Neural progenitor cell (in vitro differentiated cells): ENCODE measurements around the gene AMMECR1. TPM values are rescaled to one million over a fixed set of nuclear protein-coding genes. Genes with fewer than 3 reads are reported as not detected.
A peak's percentile ranks its signal among the peaks of the same experiment; 100 is the strongest.

Experiments used
- DNase-seq: peaks from one replicate; pipeline ENCODE4 v3.0.0-alpha.2; 2016; ENCODE audit warnings: low spot score
- H2AFZ ChIP-seq: fragments of 200-600 bp; sonication (generic); replicated peaks from 2 replicates; pipeline ENCODE4 v1.6.1; 2016; ENCODE audit warnings: antibody characterized with exemption
- H3F3A ChIP-seq: fragments of 200-600 bp; sonication (generic); 2 replicates; pipeline ENCODE4 v1.6.1; 2016; ENCODE audit warnings: antibody characterized with exemption, low read depth
- H3K27ac ChIP-seq: fragments of 200-600 bp; sonication (generic); 2 replicates; pipeline ENCODE4 v1.5.1; 2016; ENCODE audit warnings: mild to moderate bottlenecking
- H3K27me3 ChIP-seq: fragments of 200-600 bp; sonication (generic); 2 replicates; pipeline ENCODE4 v1.6.1; 2016; ENCODE audit warnings: mild to moderate bottlenecking, moderate library complexity
- H3K36me3 ChIP-seq: fragments of 200-600 bp; sonication (generic); 2 replicates; pipeline ENCODE4 v1.5.1; 2016
- H3K4me1 ChIP-seq: fragments of 200-600 bp; sonication (generic); 2 replicates; pipeline ENCODE4 v1.6.1; 2016; ENCODE audit warnings: mixed run types
- H3K4me2 ChIP-seq: fragments of 200-600 bp; sonication (generic); 2 replicates; pipeline ENCODE4 v1.6.1; 2016
- H3K4me3 ChIP-seq: fragments of 200-600 bp; sonication (generic); 2 replicates; pipeline ENCODE4 v1.5.1; 2016
- H3K79me2 ChIP-seq: fragments of 200-600 bp; sonication (generic); 2 replicates; pipeline ENCODE4 v1.6.1; 2016; ENCODE audit warnings: low read depth
- H3K9ac ChIP-seq: fragments of 200-600 bp; sonication (generic); 2 replicates; pipeline ENCODE4 v1.6.1; 2016
- H3K9me3 ChIP-seq: fragments of 200-600 bp; sonication (generic); 2 replicates; pipeline ENCODE4 v1.5.1; 2016; ENCODE audit warnings: low read depth
- H4K20me1 ChIP-seq: fragments of 200-600 bp; sonication (generic); 2 replicates; pipeline ENCODE4 v1.6.1; 2016; ENCODE audit warnings: low read depth
- H3K27ac Mint-ChIP-seq: 3 replicates; pipeline ENCODE4 v1.8.0; 2021; ENCODE audit warnings: mixed read lengths
- H3K27me3 Mint-ChIP-seq: 2 replicates; pipeline ENCODE4 v1.8.0; 2022; ENCODE audit warnings: low read depth, mild to moderate bottlenecking, inconsistent platforms, moderate library complexity, mixed read lengths; ENCODE audit not compliant: insufficient read depth
- H3K36me3 Mint-ChIP-seq: 3 replicates; pipeline ENCODE4 v1.8.0; 2021; ENCODE audit warnings: mixed read lengths
- H3K4me1 Mint-ChIP-seq: 3 replicates; pipeline ENCODE4 v1.8.0; 2021; ENCODE audit warnings: mixed read lengths
- H3K4me3 Mint-ChIP-seq: 3 replicates; pipeline ENCODE4 v1.8.0; 2021; ENCODE audit warnings: mild to moderate bottlenecking, moderate library complexity, mixed read lengths
- H3K9me3 Mint-ChIP-seq: 3 replicates; pipeline ENCODE4 v1.8.0; 2020; ENCODE audit warnings: mixed read lengths
- CTCF ChIP-seq: fragments of 200-600 bp; sonication (generic); IDR thresholded peaks from 2 replicates; pipeline ENCODE4 v1.5.1; 2017; ENCODE audit warnings: antibody characterized with exemption, mild to moderate bottlenecking
- EZH2 ChIP-seq: fragments of 200-600 bp; sonication (generic); IDR thresholded peaks from 2 replicates; pipeline ENCODE4 v1.6.1; 2017; ENCODE audit warnings: antibody characterized with exemption, mild to moderate bottlenecking, moderate library complexity
- EZH2phosphoT487 ChIP-seq: fragments of 200-600 bp; sonication (generic); IDR thresholded peaks from 2 replicates; pipeline ENCODE4 v1.6.1; 2017; ENCODE audit warnings: antibody characterized with exemption
- small RNA-seq: library from RNA; depleted of rRNA; stranded (forward); fragments of <200 nt; gene quantifications from one replicate; pipeline ENCODE3, GENCODE V24; 2015
- total RNA-seq: library from RNA; depleted of rRNA; stranded (reverse); fragments of >200 nt; gene quantifications from 2 replicates; pipeline ENCODE4 v1.2.3, GENCODE V29; 2015; ENCODE audit warnings: low replicate concordance

Gene AMMECR1
- total RNA-seq, 1 donor from 2014 or later = 20.3 TPM

GRCh38 chrX:110146521-110146920 is 171.4 kb downstream of the AMMECR1 start:
- no peak overlapping the region for H3K4me2 ChIP-seq
- no peak overlapping the region for H3K4me3 ChIP-seq
- no peaks in the 10 kb centered on the region for H3K36me3 ChIP-seq
- peak; percentile 64 for DNase-seq
- no peaks in the 10 kb centered on the region for H3K9me3 ChIP-seq
- peaks cover 33% of the 10 kb centered on the region for H4K20me1 ChIP-seq
- H3K9ac ChIP-seq = no peak overlapping the region
- H3K4me1 ChIP-seq = peaks cover 6% of the 10 kb centered on the region
- H3K27me3 ChIP-seq = no peaks in the 10 kb centered on the region
- TF ChIP-seq EZH2 = no peak
- TF ChIP-seq CTCF = peak; percentile 62
- no peak for TF ChIP-seq EZH2phosphoT487
- H3K4me1 Mint-ChIP-seq = peaks cover 17% of the 10 kb centered on the region
- H3K27ac ChIP-seq = no peak overlapping the region
- no peak overlapping the region for H2AFZ ChIP-seq
- no peaks in the 10 kb centered on the region for H3K9me3 Mint-ChIP-seq
- H3K27ac Mint-ChIP-seq = no peak overlapping the region
- H3K36me3 Mint-ChIP-seq = peaks cover 17% of the 10 kb centered on the region
- peaks cover 3% of the 10 kb centered on the region for H3F3A ChIP-seq
- no peak overlapping the region for H3K4me3 Mint-ChIP-seq
- H3K79me2 ChIP-seq = no peaks in the 10 kb centered on the region
- H3K27me3 Mint-ChIP-seq = no peaks in the 10 kb centered on the region

GRCh38 chrX:110145854-110146253 is 172.0 kb downstream of the AMMECR1 start:
- Histone ChIP-seq H3K4me2 (peak overlapping the region; percentile 61), H3K4me3 (no peak overlapping the region), H4K20me1 (peaks cover 33% of the 10 kb centered on the region), H3K27ac (no peak overlapping the region), H3F3A (peaks cover 3% of the 10 kb centered on the region), H2AFZ (no peak overlapping the region), H3K9ac (no peak overlapping the region), H3K36me3 (no peaks in the 10 kb centered on the region), H3K27me3 (no peaks in the 10 kb centered on the region), H3K4me1 (peaks cover 6% of the 10 kb centered on the region), H3K79me2 (no peaks in the 10 kb centered on the region), H3K9me3 (no peaks in the 10 kb centered on the region)
- Mint-ChIP-seq H3K27ac (no peak overlapping the region), H3K4me3 (peak overlapping the region; percentile 15), H3K4me1 (peaks cover 17% of the 10 kb centered on the region), H3K9me3 (no peaks in the 10 kb centered on the region), H3K36me3 (peaks cover 17% of the 10 kb centered on the region), H3K27me3 (no peaks in the 10 kb centered on the region)
- no peak for DNase-seq
- TF ChIP-seq EZH2 (no peak), EZH2phosphoT487 (no peak), CTCF (peak; percentile 62)

GRCh38 chrX:110145311-110145710 is 172.6 kb downstream of the AMMECR1 start:
- Histone ChIP-seq H3K36me3 (no peaks in the 10 kb centered on the region), H3K9me3 (no peaks in the 10 kb centered on the region), H3F3A (peaks cover 3% of the 10 kb centered on the region), H3K4me1 (peaks cover 6% of the 10 kb centered on the region), H3K4me2 (peak overlapping the region; percentile 61), H3K4me3 (no peak overlapping the region), H2AFZ (no peak overlapping the region), H4K20me1 (peaks cover 33% of the 10 kb centered on the region), H3K9ac (no peak overlapping the region), H3K27ac (no peak overlapping the region), H3K79me2 (no peaks in the 10 kb centered on the region), H3K27me3 (no peaks in the 10 kb centered on the region)
- H3K27ac Mint-ChIP-seq = no peak overlapping the region
- no peak for TF ChIP-seq CTCF
- no peak for TF ChIP-seq EZH2
- TF ChIP-seq EZH2phosphoT487 = no peak
- no peaks in the 10 kb centered on the region for H3K27me3 Mint-ChIP-seq
- peaks cover 17% of the 10 kb centered on the region for H3K4me1 Mint-ChIP-seq
- H3K36me3 Mint-ChIP-seq = peaks cover 17% of the 10 kb centered on the region
- peak; percentile 63 for DNase-seq
- peak overlapping the region; percentile 15 for H3K4me3 Mint-ChIP-seq
- no peaks in the 10 kb centered on the region for H3K9me3 Mint-ChIP-seq

Small RNA genes within 50 kb of the gene (small RNA-seq; reads per million reads assigned to genes)
- gene GNG5P2 = not detected
- 2.1 reads per million, percentile 88 among the genes with 10 or more reads in this experiment for gene SNORD96B

Other genes starting within 250 kb of the AMMECR1 start
- 0.22 and 0.49 TPM in 2 replicates for gene RTL9, start 40.8 kb upstream of the AMMECR1 start, total RNA-seq